Prostate gland (tissue), 2 donors: ENCODE data around the gene TNNI3K. TPM values are rescaled to one million over a fixed set of nuclear protein-coding genes. Genes with fewer than 3 reads are reported as not detected.

Experiments
- DNase-seq: peaks from one replicate; pipeline ENCODE4 v3.0.0-alpha.2; 2019; ENCODE audit warnings: low spot score
- H3K27ac ChIP-seq, 2 donors: fragments of 200-600 bp; sonication (generic); 2 replicates each; pipeline ENCODE4 v1.5.1; 2017 to 2019
- H3K27me3 ChIP-seq: fragments of 200-600 bp; sonication (generic); replicated peaks from 2 replicates; pipeline ENCODE4 v1.5.1; 2019; ENCODE audit not compliant: insufficient read depth
- H3K36me3 ChIP-seq, 2 donors: fragments of 200-600 bp; sonication (generic); 1 replicate in 1 of 2; 2 replicates in 1 of 2; pipeline versions ENCODE4 v1.5.1 to v1.8.1; 2017 to 2019
- H3K4me1 ChIP-seq: fragments of 200-600 bp; sonication (generic); replicated peaks from 2 replicates; pipeline ENCODE4 v1.5.1; 2019
- H3K4me3 ChIP-seq, 2 donors: fragments of 200-600 bp; sonication (generic); 2 replicates each; pipeline ENCODE4 v1.5.1; 2017 to 2019
- H3K9me3 ChIP-seq: fragments of 200-600 bp; sonication (generic); 2 replicates; pipeline ENCODE4 v1.5.1; 2017
- CTCF ChIP-seq, 4 experiments: fragments of 200-600 bp in 2 of 4; fragments of 450-650 bp in 2 of 4; sonication (generic) in 2 of 4; IDR thresholded peaks; 1 replicate in 3 of 4; 2 replicates in 1 of 4; pipeline ENCODE4 v1.5.1; 2016 to 2019; ENCODE audit warnings: antibody characterized with exemption in 4 of 4, mild to moderate bottlenecking in 2 of 4, moderate library complexity in 2 of 4
- POLR2A ChIP-seq: fragments of 450-650 bp; IDR thresholded peaks from one replicate; pipeline ENCODE4 v1.6.1; 2016; ENCODE audit warnings: antibody characterized with exemption, mild to moderate bottlenecking
- POLR2AphosphoS5 ChIP-seq: sonication (generic); formaldehyde crosslinking; IDR thresholded peaks from one replicate; pipeline ENCODE4 v1.6.1; 2017; ENCODE audit warnings: antibody characterized with exemption
- WGBS: methylation state at CpG from one replicate; pipeline ENCODE4 v1.1.5; 2018; 5-methylcytosine and 5-hydroxymethylcytosine counted together
- intact Hi-C: fragments of 100-400 bp; cut with DNase I; formaldehyde crosslinking; loops from one replicate; pipeline ENCODE4 v1.14.2; 2022
- total RNA-seq, 2 donors: library from RNA; depleted of rRNA; stranded (reverse); fragments of >200 nt; gene quantifications; one replicate each; pipeline ENCODE4 v1.1.0, GENCODE V29; 2016

TNNI3K gene
- total RNA-seq, 2 donors from 2014 or later, result not detected

GRCh38 chr1:74502858-74503257, 267.7 kb downstream of the TNNI3K start:
- intact Hi-C loops, result no loop called here

GRCh38 chr1:74504125-74504932, 269.1 kb downstream of the TNNI3K start:
- Histone ChIP-seq H3K36me3 (no peaks in the 10 kb centered on the region), H3K4me3 (no peak overlapping the region), H3K27me3 (no peaks in the 10 kb centered on the region), H3K9me3 (no peaks in the 10 kb centered on the region), H3K4me1 (no peaks in the 10 kb centered on the region), H3K27ac (no peak overlapping the region)
- intact Hi-C loops, result no loop called here
- WGBS, result 43% methylated on average over 15 of the region's 15 CpGs
- DNase-seq, result no peak
- TF ChIP-seq POLR2AphosphoS5, result no peak
- TF ChIP-seq POLR2A, result no peak

More at GRCh38 chr1:74502858-74503257, 267.7 kb downstream of the TNNI3K start:
- H3K9me3 ChIP-seq, result no peaks in the 10 kb centered on the region
- H3K4me3 ChIP-seq, result no peak overlapping the region
- 78% methylated on average over 2 of the region's 2 CpGs for WGBS
- H3K36me3 ChIP-seq, result no peaks in the 10 kb centered on the region
- no peaks in the 10 kb centered on the region for H3K27me3 ChIP-seq
- no peak overlapping the region for H3K27ac ChIP-seq
- no peak for DNase-seq
- TF ChIP-seq POLR2A (no peak), POLR2AphosphoS5 (no peak), CTCF (IDR thresholded peaks at IDR 0.05) (no peak)
- no peaks in the 10 kb centered on the region for H3K4me1 ChIP-seq

- WGBS, result 58% methylated on average over 11 of the region's 11 CpGs
- H3K36me3 ChIP-seq, result no peaks in the 10 kb centered on the region
These were observed 269.8 kb downstream of the TNNI3K start for GRCh38 chr1:74504933-74505512.

GRCh38 chr1:74505928-74506710, 270.9 kb downstream of the TNNI3K start:
- 64% methylated on average over 8 of the region's 8 CpGs for WGBS
- DNase-seq, result no peak
- Histone ChIP-seq H3K4me3 (no peak overlapping the region), H3K36me3 (no peaks in the 10 kb centered on the region), H3K9me3 (no peaks in the 10 kb centered on the region), H3K27me3 (no peaks in the 10 kb centered on the region), H3K27ac (no peak overlapping the region), H3K4me1 (no peaks in the 10 kb centered on the region)
- TF ChIP-seq POLR2AphosphoS5, result no peak
- no peak for TF ChIP-seq POLR2A
- TF ChIP-seq CTCF (IDR thresholded peaks at IDR 0.05), result no peak
- intact Hi-C loops, result no loop called here

More at GRCh38 chr1:74504933-74505512, 269.8 kb downstream of the TNNI3K start:
- H3K4me1 ChIP-seq, result no peaks in the 10 kb centered on the region
- intact Hi-C loops, result no loop called here
- no peak overlapping the region for H3K27ac ChIP-seq
- H3K27me3 ChIP-seq, result no peaks in the 10 kb centered on the region
- TF ChIP-seq POLR2A (no peak), CTCF (IDR thresholded peaks at IDR 0.05) (no peak), POLR2AphosphoS5 (no peak)
- H3K4me3 ChIP-seq, result no peak overlapping the region
- DNase-seq, result no peak
- no peaks in the 10 kb centered on the region for H3K9me3 ChIP-seq

- Histone ChIP-seq H3K27ac (no peak overlapping the region), H3K4me3 (no peak overlapping the region), H3K27me3 (no peaks in the 10 kb centered on the region), H3K9me3 (no peaks in the 10 kb centered on the region), H3K36me3 (no peaks in the 10 kb centered on the region), H3K4me1 (no peaks in the 10 kb centered on the region)
- TF ChIP-seq POLR2AphosphoS5, result no peak
- TF ChIP-seq CTCF (IDR thresholded peaks at IDR 0.05), result no peak
- TF ChIP-seq POLR2A, result no peak
- DNase-seq, result no peak
- intact Hi-C loops, result no loop called here
- 20% methylated on average over 3 of the region's 3 CpGs for WGBS
These were observed 273.3 kb downstream of the TNNI3K start for GRCh38 chr1:74508449-74508848.
